Ramos (cell line): ENCODE data around the gene MCM9.

Source experiments
- in situ Hi-C: fragments of 300-500 bp; cut with MboI; formaldehyde crosslinking; loops from one replicate; pipeline ENCODE4 v1.14.3; 2022; ENCODE audit warnings: low sequenced_read_pairs; ENCODE audit not compliant: unreplicated experiment

The MCM9 gene

DNA sequence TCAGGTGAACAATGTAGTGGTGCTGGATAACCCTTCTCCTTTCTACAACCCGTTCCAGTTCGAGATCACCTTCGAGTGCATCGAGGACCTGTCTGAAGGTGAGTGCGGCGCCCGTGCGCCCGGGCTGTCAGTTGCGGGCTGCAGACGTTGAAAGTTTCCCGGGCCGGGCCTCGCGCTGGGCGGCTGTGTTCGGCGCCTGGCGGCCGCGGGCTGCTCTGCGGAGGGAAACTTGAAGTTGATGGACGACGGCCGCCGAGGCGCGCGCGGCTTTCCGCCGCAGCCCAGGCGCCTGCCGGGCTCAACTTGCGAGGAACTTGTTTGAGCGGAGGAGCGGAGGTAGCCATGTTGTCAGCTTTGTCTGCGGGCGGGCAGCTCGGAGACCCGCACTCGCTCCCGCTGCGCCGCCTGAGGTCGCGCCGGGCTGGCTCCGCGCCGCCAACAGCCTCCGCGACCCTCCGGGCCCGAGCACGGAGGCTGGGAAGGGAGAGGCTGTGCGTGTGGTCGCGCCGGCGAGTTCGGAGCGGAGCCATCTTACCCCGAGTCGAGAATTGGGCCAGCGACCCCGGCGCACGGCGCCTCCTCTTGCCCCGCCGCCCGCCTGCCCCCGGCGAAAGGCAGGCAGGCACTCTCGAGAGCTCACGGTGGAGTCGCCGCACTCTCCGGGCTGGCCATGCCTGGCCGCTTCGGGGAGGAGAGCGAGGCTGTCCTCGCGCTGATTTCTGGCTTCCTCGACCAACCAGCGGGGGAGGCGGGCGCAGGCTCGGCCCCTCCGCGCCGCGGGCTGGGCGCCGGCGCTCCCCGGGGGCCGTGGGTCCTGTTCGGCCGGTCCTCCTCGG lies 40.3 kb downstream of the MCM9 start:
- in situ Hi-C loops, result no loop called here

DNA sequence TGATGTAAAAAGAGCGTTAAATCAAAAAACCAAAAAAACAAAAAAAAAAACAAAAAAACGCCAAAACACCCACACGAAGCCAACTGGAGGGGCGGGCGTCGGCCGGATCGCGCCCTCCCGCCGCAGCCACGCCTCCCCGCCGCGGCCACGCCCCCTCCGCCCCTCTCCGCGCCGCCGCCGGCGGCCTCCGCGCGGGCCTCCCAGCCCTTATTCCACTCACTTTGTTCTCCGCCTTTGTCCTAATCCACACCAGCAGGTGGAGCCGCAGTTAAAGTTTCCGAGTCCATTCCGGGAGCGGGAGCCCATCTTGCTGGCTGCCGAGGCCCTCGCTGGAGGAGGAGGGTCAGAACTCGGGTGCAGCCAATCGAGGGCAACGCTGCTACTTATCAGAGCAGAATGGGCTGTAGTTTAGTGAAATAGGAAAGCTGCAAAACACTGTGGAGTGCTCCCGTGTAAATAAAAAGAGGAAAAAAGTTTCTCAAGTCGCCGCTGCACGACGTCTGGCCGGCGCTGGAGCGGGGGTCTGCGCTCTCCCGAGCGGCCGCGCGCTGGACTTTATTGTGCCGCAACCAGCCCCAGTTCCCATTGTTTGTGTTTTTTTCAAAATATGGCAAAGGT lies 41.0 kb downstream of the MCM9 start, which contains the start of gene ASF1A:
Gene ASF1A (plus strand): TSS at position 346 of the 618 bp plus-strand sequence. CDS start 262 bp downstream, at position 608.
- in situ Hi-C loops, result no loop called here

DNA sequence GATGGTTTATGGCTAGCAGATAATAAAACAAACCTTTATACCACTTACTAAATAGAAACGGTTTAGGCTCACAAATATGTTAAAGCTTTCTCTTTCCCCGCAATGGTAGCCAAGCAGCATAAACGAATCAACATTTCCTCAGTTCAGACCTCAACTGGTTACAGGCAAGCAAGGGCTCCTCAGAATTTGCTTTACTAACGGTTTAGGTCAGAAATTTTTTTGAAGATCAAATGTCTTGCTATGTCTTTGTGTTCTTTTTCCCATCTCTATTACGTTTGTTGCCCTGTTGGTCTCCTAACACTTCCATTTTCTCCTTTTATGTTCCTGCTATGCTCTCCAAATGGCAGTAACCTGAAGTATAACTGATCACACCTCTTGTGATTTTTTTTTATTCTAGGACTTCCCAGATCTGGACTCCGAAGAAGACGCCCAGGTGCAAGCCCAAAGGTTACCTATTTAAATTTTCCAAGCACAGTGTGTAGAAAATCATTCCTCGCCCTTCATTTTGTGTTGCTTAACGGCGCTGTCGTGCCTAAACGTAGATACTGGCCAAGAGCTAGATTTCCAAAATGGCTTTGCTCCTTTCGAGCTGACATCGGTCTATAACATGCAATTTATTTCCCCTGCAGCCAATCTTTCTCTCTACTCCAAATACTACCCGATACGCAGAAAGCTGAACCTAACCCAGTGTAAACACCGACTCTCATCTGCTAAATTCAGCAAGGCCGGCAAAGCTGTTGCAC lies 41.7 kb downstream of the MCM9 start:
- in situ Hi-C loops, result no loop called here

DNA sequence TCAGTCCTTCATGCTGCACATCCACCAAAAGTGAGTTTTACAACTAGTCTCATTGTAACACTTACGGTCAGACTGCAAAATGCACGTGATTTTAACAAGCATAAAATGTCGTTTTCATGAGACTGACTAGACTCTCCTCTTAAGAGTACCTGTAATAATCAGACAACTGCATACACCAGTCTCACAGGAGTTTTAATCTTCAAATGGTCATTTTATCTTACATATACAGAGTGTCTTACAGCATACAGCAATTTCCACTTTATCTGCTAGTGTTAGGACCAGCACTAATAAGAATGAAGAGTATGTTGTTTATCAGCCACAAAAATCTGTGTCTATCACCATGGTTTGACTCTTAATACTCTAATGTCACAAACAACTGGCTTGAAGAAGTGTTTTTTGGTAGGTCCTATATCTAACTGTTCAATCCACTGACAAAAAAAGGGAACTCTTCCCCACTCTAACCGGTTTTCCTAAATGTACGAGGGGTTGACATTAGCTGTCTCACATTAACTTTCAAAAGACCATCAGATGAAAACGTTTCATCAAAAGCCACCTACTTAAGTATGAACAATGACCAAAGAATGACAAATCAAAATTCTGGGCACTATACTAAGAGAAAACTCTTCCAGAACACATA lies 42.5 kb downstream of the MCM9 start:
- in situ Hi-C loops, result no loop called here

DNA sequence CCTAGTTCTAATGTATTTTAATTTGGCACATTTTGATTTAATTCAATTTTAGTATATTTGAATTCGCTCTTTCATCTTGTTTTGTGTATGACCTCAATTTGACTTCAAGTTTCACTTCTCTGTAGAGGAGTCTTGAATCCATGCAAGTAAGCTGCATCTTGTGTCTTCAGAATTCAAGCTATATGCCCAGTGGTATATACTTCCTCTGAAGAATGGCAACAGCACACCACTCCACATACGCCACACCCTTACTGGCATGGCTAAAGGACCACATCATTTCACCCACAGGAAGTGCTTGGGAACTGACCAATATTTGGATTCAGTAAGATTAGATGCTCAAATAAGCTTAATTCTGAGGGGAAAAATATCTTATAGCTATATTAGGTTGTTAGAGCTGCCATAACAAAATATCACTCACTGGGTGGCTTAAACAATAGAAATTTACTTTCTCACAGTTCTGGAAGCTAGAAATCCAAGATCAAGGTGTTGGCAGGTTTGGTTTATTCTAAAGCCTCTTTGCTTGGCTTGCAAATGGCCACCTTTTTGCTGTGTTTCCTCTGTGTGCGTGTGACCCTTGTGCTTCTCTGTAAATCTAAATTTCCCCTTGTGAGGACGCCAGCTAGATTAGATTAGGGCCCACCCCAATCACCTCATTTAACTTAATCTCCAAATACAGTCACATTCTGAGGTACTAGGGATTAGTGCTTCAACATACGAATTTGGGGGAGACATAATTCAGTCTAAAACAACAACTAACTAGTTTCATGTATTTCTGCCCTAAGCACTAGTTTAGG lies 43.8 kb downstream of the MCM9 start:
- in situ Hi-C loops, result no loop called here

DNA sequence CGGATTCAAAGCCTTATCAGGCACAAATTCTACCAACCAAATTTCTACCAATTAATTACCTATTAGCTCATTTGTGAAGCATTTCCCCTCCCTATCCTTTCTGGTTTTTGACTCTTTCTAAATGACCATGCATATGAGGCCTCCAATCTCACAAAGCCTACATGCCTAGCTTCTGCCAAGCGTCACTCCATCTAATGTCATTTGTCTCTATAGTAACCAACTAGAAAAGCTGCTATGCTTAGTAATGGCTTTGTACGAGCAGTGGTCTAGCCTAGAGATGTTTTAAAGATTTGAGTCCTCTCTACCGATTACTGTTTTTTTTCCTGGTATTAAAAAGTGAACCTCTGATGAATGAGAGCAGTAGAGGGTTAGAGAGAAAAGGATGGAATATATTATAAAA lies 45.8 kb downstream of the MCM9 start:
- in situ Hi-C loops, result no loop called here

DNA sequence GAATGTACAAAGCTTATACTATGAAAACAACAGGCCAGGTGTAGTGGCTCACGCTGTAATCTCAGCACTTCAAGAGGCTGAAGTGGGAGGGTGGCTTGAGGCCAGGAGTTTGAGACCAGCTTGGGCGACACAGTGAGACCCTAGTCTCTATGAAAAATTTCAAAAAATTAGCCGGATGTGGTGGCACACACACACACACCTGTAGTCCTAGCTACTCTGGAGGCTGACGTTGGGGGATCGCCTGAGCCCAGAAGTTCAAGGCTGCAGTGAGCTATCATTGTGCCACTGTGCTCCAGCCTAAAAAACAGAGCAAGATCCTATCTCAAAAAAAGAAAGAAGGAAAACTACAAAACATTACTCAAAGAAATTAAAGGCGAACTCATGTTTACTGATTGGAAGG lies 48.3 kb downstream of the MCM9 start:
- in situ Hi-C loops, result no loop called here

DNA sequence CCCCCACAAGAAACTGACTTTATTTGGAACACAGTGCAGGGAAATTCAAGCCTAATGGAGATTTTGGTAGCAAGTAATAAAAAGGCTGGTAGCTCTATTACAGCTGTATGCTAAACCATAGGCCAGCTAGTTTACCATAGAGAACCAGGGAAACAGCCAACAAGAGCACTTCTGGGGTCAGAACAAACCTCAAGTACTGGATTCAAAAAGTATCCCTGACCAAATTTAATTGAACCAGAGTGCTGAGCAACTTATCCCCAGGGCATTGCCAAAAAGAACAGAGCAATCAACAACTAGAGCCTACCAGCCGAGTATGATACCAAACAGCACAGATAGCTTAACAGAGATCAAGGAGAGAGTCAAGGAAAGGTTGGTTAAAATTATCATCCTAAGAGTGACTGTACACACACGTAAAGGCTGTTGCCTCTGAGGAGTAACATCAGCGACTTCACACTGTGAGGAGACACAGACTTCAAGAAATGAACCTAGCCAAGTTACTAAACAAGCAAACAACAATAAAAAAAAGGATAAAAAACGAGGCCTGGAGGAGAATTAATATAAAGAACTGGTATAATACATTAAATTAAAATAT lies 52.5 kb downstream of the MCM9 start:
- in situ Hi-C loops, result no loop called here

DNA sequence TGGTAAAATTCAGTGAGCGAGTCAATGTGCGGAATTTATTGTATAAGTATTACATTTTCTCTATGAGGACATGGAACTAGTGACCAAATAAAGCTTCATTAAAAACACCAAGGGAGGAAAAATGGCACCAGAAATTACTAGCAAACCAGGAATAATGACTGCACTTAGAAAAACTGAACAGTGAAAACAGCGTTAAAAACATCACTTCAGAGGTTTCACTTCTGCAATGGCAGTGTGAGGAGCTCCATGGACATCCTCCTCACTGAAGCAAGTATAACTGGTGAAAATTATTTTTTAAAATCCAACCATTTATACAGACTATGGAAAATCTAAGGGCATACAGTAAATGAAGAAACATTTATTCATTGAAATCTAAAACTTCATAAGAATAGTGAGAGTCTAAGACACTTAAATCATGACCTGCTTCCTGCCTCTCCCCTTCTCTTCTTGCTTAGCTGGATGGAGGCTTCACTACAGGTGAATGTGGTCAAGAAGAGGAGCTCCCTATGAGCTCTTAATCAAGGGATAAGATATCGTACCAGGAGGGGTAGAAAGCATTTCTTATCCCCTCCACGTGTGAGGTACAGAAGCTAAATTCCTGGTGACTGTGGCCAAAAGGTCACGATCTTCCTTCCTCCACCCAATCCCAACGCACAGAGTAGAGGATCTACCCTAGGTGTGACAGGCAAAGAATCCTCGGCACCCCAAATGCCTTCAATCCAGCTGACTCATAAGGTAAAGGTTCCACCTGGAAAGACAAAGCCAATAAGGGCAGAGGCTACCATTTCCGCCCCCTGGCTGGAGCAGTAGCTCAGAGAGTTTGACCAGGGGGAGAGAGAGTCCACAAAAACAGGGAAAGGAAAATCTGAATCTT lies 53.3 kb downstream of the MCM9 start:
- in situ Hi-C loops, result no loop called here

DNA sequence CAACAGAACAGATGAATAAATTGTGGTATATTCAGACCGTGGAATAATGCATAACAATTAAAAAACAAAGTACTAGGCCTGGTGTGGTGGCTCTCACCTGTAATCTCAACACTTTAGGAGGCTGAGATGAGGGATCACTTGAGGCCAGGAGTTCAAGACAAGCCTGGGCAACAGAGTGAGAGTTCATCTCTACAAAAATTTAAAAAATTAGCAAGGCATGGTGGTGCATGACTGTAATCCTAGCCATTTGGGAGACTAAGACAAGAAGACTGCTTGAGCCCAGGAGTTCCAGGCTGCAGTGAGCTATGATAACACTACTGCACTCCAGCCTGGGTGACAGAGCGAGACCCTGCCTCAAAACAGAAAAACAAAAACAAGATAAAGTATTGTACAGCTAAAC lies 57.2 kb downstream of the MCM9 start:
- in situ Hi-C loops, result no loop called here

DNA sequence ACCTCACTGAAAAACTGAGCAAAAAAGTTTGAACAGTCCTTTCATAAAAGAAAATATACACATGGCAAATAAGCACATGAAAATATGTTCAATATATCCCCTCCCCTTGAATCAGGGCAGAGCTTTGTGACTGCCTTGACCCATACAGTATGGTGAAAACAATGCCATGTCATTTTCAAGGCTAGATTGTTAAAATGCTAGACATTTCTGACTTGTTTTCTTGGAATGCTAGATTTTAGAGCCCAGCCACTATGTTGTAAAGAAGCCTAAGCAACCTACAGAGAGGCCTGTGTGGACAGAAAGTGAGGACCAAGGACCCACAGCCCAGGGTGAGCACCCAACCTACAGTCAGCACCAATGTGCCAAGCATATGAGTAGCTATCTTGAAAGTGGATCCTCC lies 58.1 kb downstream of the MCM9 start:
- in situ Hi-C loops, result no loop called here

DNA sequence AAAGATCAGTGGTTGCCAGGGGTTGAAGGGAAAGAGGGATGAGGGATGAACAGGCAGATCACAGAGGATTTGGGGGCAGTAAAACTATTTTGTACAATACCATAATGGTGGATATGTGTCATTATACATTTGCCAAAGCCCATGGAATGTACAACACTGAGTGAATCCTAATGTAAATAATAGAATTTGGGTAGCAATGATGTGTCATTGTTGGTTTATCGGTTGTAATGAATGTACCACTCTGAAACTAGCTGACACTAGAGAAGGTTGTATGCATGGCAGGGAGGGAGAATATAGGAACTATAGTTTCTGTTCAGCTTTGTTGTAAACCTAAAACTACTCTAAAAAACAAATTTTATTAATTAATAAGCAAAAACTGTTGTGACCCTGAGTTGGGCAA lies 58.8 kb downstream of the MCM9 start:
- in situ Hi-C loops, result no loop called here

DNA sequence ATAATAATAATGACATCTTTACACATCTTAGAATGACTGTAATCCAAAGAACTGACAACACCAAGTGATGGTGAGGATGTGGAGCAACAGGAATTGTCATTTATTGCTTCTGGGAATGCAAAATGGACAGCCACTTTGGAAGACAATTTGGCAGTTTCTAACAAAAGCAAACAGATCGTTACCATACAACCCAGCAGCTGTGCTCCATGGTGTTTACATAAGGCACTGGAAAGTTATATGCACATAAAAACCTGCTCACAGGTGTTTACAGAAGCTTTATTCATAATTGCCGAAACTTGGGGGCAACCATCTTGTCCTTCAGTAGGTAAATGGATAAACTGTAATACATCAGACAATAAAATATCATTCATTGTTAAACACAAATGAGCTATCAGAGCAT lies 59.3 kb downstream of the MCM9 start:
- in situ Hi-C loops, result no loop called here

DNA sequence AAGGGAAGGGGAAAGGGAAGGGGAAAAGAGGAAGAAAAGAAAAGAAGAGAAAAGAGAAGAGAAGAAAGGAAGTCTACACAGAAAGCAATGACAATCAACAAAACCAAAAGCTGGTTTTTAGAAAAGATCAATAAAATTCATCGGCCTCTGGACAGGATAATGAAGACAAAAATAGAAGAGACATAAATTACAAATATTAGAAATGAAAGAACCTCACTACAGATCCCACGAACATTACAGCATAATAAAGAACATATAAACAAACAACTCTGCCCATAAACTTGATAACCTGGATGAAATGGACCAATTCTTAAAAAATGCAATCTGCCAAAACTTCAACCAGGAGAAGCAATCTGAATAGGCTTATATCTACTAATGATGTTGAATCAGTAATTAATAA lies 61.7 kb downstream of the MCM9 start:
- in situ Hi-C loops, result no loop called here

DNA sequence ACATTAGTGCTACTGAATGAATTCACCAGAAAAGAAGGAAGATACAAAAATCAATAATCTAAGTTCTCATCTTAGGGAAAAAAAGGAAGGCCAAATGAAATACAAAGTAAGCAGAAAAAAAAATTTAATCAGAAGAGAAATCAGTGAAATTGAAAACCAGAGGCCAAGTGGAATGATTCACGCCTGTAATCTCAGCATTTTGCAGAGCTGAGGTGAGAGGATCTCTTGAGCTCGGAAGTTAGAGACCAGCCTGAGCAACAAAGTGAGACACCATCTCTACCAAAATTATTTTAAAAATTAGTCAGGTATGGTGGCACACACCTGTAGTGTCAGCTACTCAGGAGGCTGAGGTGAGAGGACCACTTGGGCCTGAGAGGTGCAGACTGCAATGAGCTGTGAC lies 62.2 kb downstream of the MCM9 start:
- in situ Hi-C loops, result no loop called here

DNA sequence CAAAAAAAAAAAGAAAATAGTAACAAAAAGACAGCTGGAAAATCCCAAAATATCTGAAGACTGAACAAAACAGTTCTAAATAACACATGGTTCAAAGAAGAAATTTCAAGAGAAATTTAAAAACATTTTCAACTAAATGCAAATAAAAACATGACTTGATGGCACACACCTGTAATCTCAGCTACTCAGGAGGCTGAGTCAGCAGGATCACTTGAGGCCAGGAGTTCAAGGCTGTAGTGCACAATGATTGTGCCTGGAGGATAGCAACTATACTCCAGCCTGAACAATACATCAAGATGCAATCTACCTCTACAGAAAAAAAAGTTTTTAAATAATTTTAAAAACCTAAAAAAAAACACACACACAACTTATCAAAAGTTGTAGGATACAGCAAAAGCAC lies 62.6 kb downstream of the MCM9 start:
- in situ Hi-C loops, result no loop called here

DNA sequence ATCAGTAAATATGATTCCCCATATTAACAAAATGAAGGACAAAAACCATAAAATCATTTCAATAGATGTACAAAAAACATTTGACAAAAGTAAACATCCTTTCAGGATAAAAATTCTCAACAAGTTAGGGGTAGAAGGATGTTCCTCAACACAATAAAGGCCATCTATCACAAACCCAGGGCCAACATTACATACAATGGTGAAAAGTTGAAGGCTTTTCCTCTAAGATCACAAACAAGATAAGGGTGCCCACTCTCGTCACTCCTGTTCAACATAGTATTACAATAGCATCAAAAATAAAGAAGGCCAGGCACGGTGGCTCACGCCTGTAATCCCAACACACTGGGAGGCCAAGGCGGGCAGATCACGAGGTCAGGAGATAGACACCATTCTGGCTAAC lies 63.6 kb downstream of the MCM9 start:
- in situ Hi-C loops, result no loop called here

DNA sequence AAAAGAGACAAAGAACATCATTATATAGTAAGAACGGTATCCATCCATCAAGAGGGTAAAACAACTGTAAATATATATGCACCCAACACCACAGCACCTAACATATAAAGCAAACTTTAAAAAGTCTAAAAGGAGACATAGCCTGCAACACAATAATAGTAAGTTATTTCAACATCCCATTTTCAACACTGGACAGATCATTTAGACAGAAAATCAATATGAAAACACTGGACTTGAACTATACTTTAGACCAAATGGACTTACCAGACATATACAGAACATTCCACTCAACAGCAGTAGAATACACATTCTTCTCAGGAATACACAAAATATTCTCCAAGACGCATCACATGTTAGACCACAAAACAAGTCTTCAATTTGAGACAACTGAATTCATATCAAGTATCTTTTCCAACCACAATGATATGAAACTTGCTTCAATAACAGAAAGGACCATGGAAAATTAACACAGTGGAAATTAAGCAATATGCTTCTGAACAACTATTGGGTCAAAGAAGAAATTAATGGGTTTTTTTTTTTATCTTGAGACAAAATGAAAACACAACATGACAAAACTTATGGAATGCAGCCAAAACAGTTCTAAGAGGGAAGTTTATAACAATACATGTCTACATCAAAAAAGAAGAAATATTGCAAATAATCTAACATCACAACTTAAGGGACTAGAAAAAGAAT lies 64.9 kb downstream of the MCM9 start:
- in situ Hi-C loops, result no loop called here
